ENCODE results near the gene LSM14A.
"Not testable (repeated sequence)": the region's sequence is repeated elsewhere in the genome, so short reads cannot be mapped to it uniquely, and the experiment has no call there.

LSM14A gene

DNA sequence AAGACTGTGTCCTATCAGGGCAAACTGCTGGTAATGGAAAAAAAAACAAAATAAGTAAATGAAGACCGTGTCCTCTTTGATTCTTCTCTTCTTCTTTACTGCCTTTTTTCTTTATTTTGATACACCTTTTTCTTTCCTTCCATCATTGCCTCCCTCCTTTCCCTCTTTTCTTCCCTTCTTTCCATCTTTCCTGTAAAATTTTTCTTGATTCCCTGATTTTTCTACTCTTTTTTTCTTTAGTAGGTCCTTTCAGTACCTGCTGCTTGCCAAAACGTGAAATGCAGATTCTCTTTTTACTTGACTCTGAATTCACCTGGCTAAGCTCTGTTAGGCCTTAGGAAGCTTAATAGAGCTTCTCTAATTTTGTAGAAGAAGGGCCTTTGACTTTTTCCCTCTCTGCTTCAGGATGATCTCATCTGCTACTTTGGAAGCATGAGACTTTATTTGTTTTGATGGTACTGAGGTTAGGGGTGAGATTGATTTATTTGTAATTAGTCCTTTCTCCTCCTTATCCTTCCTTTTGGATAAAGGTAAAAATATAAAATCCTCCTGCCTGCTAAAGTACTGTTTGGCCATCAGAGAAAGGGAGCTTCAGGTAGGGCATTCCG lies 19.2 kb downstream of the LSM14A start:
- Histone ChIP-seq H3K27ac (ENCODE audit: low read length) (no peak overlapping the region), H3K9ac (ENCODE audit: low read length in 2 of 2) (no peak overlapping the region), H3K4me1 (ENCODE audit: control insufficient read depth, insufficient read depth, low read length) (no peaks in the 10 kb centered on the region), H3K9me3 (ENCODE audit: control insufficient read depth in 2 of 2, low read length in 2 of 2) (no peaks in the 10 kb centered on the region), H3K27me3 (ENCODE audit: control insufficient read depth in 1 of 2, insufficient read depth in 2 of 2, low read length in 2 of 2) (no peaks in the 10 kb centered on the region), H3K36me3 (ENCODE audit: control insufficient read depth in 2 of 2, insufficient read depth in 2 of 2, low read length in 2 of 2) (peaks cover 8 to 11% of the 10 kb centered on the region in 2 donors), H3K4me3 (ENCODE audit: low read length in 2 of 2) (no peak overlapping the region)

GRCh38 chr19:34193439-34193838 lies 21.1 kb downstream of the LSM14A start:
- Histone ChIP-seq H3K4me1 (ENCODE audit: control insufficient read depth, insufficient read depth, low read length) (no peaks in the 10 kb centered on the region), H3K9me3 (ENCODE audit: control insufficient read depth in 2 of 2, low read length in 2 of 2) (no peaks in the 10 kb centered on the region), H3K27ac (ENCODE audit: low read length) (no peak overlapping the region), H3K27me3 (ENCODE audit: control insufficient read depth in 1 of 2, insufficient read depth in 2 of 2, low read length in 2 of 2) (no peaks in the 10 kb centered on the region), H3K36me3 (ENCODE audit: control insufficient read depth in 2 of 2, insufficient read depth in 2 of 2, low read length in 2 of 2) (peaks cover 11 to 17% of the 10 kb centered on the region in 2 donors), H3K9ac (ENCODE audit: low read length in 2 of 2) (no peak overlapping the region), H3K4me3 (ENCODE audit: low read length in 2 of 2) (no peak overlapping the region)

GRCh38 chr19:34193876-34194275 lies 21.6 kb downstream of the LSM14A start:
- no peak overlapping the region for H3K27ac ChIP-seq (ENCODE audit: low read length)
- H3K9me3 ChIP-seq (ENCODE audit: control insufficient read depth in 2 of 2, low read length in 2 of 2), result no peaks in the 10 kb centered on the region
- H3K9ac ChIP-seq (ENCODE audit: low read length in 2 of 2), result no peak overlapping the region
- no peak overlapping the region for H3K4me3 ChIP-seq (ENCODE audit: low read length in 2 of 2)
- H3K4me1 ChIP-seq (ENCODE audit: control insufficient read depth, insufficient read depth, low read length), result no peaks in the 10 kb centered on the region
- H3K36me3 ChIP-seq (ENCODE audit: control insufficient read depth in 2 of 2, insufficient read depth in 2 of 2, low read length in 2 of 2), result peaks cover 11 to 17% of the 10 kb centered on the region in 2 donors
- H3K27me3 ChIP-seq (ENCODE audit: control insufficient read depth in 1 of 2, insufficient read depth in 2 of 2, low read length in 2 of 2), result no peaks in the 10 kb centered on the region

DNA sequence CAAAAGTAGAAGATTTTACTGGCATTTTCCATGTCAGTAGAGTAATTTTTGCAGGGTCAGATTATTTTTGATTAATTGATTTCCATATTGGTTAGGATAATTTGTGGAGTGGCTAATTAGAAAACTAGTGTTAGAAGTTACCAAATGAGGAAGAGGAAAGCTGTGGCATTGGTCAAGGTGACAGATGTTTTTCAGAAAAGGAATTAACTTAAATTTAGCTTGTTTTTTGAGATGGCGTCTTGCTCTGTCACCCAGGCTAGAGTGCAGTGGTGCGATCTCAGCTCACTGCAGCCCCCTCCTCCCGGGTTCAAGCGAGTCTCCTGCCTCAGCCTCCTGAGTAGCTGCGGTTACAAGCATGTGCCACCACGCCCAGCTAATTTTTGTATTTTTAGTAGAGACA lies 28.8 kb downstream of the LSM14A start:
- H3K27me3 ChIP-seq (ENCODE audit: control insufficient read depth in 1 of 2, insufficient read depth in 2 of 2, low read length in 2 of 2), result no peaks in the 10 kb centered on the region
- H3K4me3 ChIP-seq (ENCODE audit: low read length in 2 of 2), result no peak overlapping the region
- H3K9ac ChIP-seq (ENCODE audit: low read length in 2 of 2), result no peak overlapping the region
- H3K36me3 ChIP-seq (ENCODE audit: control insufficient read depth in 2 of 2, insufficient read depth in 2 of 2, low read length in 2 of 2), result peaks cover 8 to 18% of the 10 kb centered on the region in 2 donors
- H3K27ac ChIP-seq (ENCODE audit: low read length), result no peak overlapping the region
- H3K4me1 ChIP-seq (ENCODE audit: control insufficient read depth, insufficient read depth, low read length), result no peaks in the 10 kb centered on the region
- H3K9me3 ChIP-seq (ENCODE audit: control insufficient read depth in 2 of 2, low read length in 2 of 2), result no peaks in the 10 kb centered on the region

DNA sequence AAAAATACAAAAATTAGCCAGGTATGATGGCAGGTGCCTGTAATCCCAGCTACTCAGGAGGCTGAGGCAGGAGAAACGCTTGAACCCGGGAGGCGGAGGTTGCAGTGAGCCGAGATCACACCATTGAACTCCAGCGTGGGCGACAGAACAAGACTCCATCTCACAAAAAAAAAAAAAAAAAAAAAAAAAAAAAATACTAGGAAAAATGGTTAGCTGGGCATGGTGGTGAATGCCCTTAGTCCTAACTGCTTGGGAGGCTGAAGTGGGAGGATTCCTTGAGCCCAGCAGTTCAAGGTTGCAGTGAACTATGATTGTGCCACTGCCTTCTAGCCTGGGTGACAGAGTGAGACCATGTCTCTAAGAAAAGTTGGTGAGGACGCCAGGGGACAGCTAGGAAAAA lies 33.0 kb downstream of the LSM14A start:
- not testable (repeated sequence) for H3K27me3 ChIP-seq (ENCODE audit: control insufficient read depth in 1 of 2, insufficient read depth in 2 of 2, low read length in 2 of 2); H3K9ac ChIP-seq (ENCODE audit: low read length in 2 of 2); H3K4me3 ChIP-seq (ENCODE audit: low read length in 2 of 2); H3K27ac ChIP-seq (ENCODE audit: low read length); H3K4me1 ChIP-seq (ENCODE audit: control insufficient read depth, insufficient read depth, low read length); H3K9me3 ChIP-seq (ENCODE audit: control insufficient read depth in 2 of 2, low read length in 2 of 2)
- H3K36me3 ChIP-seq (ENCODE audit: control insufficient read depth in 2 of 2, insufficient read depth in 2 of 2, low read length in 2 of 2), result peaks cover under 1 to 16% of the 10 kb centered on the region in 2 donors

GRCh38 chr19:34208291-34208884 lies 36.1 kb downstream of the LSM14A start:
- Histone ChIP-seq H3K4me1 (ENCODE audit: control insufficient read depth, insufficient read depth, low read length) (no peaks in the 10 kb centered on the region), H3K4me3 (ENCODE audit: low read length in 2 of 2) (no peak overlapping the region), H3K36me3 (ENCODE audit: control insufficient read depth in 2 of 2, insufficient read depth in 2 of 2, low read length in 2 of 2) (peaks cover 15 to 22% of the 10 kb centered on the region in 2 donors), H3K9me3 (ENCODE audit: control insufficient read depth in 2 of 2, low read length in 2 of 2) (no peaks in the 10 kb centered on the region), H3K9ac (ENCODE audit: low read length in 2 of 2) (no peak overlapping the region), H3K27me3 (ENCODE audit: control insufficient read depth in 1 of 2, insufficient read depth in 2 of 2, low read length in 2 of 2) (no peaks in the 10 kb centered on the region), H3K27ac (ENCODE audit: low read length) (no peak overlapping the region)

GRCh38 chr19:34209726-34210125 lies 37.4 kb downstream of the LSM14A start:
- Histone ChIP-seq H3K27ac (ENCODE audit: low read length) (no peak overlapping the region), H3K4me3 (ENCODE audit: low read length in 2 of 2) (no peak overlapping the region), H3K9me3 (ENCODE audit: control insufficient read depth in 2 of 2, low read length in 2 of 2) (no peaks in the 10 kb centered on the region), H3K4me1 (ENCODE audit: control insufficient read depth, insufficient read depth, low read length) (no peaks in the 10 kb centered on the region), H3K27me3 (ENCODE audit: control insufficient read depth in 1 of 2, insufficient read depth in 2 of 2, low read length in 2 of 2) (no peaks in the 10 kb centered on the region), H3K36me3 (ENCODE audit: control insufficient read depth in 2 of 2, insufficient read depth in 2 of 2, low read length in 2 of 2) (peaks cover 15 to 22% of the 10 kb centered on the region in 2 donors), H3K9ac (ENCODE audit: low read length in 2 of 2) (no peak overlapping the region)

DNA sequence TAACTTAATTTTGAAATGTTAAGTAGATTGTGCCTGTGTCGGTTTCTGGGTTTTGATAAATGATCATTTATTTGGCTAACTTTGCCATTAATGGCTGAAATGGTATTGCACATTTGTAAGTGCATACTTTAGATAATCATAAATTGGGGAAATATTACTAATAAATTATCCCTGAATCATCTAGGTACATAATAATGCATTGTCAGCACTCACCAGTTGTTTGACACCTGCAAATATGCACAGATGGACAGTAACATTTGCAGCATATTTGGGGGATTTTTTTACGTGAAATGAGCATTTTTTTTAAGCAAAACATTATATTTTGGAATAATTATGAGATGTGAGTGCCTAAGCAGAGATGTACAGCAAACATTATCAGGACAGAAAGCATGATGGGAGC lies 41.0 kb downstream of the LSM14A start:
- Histone ChIP-seq H3K27ac (ENCODE audit: low read length) (no peak overlapping the region), H3K4me1 (ENCODE audit: control insufficient read depth, insufficient read depth, low read length) (no peaks in the 10 kb centered on the region), H3K4me3 (ENCODE audit: low read length in 2 of 2) (no peak overlapping the region), H3K36me3 (ENCODE audit: control insufficient read depth in 2 of 2, insufficient read depth in 2 of 2, low read length in 2 of 2) (peaks cover 19 to 23% of the 10 kb centered on the region in 2 donors), H3K9me3 (ENCODE audit: control insufficient read depth in 2 of 2, low read length in 2 of 2) (no peaks in the 10 kb centered on the region), H3K9ac (ENCODE audit: low read length in 2 of 2) (no peak overlapping the region), H3K27me3 (ENCODE audit: control insufficient read depth in 1 of 2, insufficient read depth in 2 of 2, low read length in 2 of 2) (no peaks in the 10 kb centered on the region)

GRCh38 chr19:34214040-34214439 lies 41.7 kb downstream of the LSM14A start:
- no peak overlapping the region for H3K27ac ChIP-seq (ENCODE audit: low read length)
- H3K27me3 ChIP-seq (ENCODE audit: control insufficient read depth in 1 of 2, insufficient read depth in 2 of 2, low read length in 2 of 2), result no peaks in the 10 kb centered on the region
- no peak overlapping the region for H3K4me3 ChIP-seq (ENCODE audit: low read length in 2 of 2)
- H3K9ac ChIP-seq (ENCODE audit: low read length in 2 of 2), result no peak overlapping the region
- H3K9me3 ChIP-seq (ENCODE audit: control insufficient read depth in 2 of 2, low read length in 2 of 2), result no peaks in the 10 kb centered on the region
- H3K36me3 ChIP-seq (ENCODE audit: control insufficient read depth in 2 of 2, insufficient read depth in 2 of 2, low read length in 2 of 2), result peaks cover 19 to 24% of the 10 kb centered on the region in 2 donors
- no peaks in the 10 kb centered on the region for H3K4me1 ChIP-seq (ENCODE audit: control insufficient read depth, insufficient read depth, low read length)

- Histone ChIP-seq H3K27ac (ENCODE audit: low read length) (no peak overlapping the region), H3K4me3 (ENCODE audit: low read length in 2 of 2) (no peak overlapping the region), H3K4me1 (ENCODE audit: control insufficient read depth, insufficient read depth, low read length) (no peaks in the 10 kb centered on the region), H3K36me3 (ENCODE audit: control insufficient read depth in 2 of 2, insufficient read depth in 2 of 2, low read length in 2 of 2) (peaks cover 19 to 20% of the 10 kb centered on the region in 2 donors), H3K9ac (ENCODE audit: low read length in 2 of 2) (no peak overlapping the region), H3K27me3 (ENCODE audit: control insufficient read depth in 1 of 2, insufficient read depth in 2 of 2, low read length in 2 of 2) (no peaks in the 10 kb centered on the region), H3K9me3 (ENCODE audit: control insufficient read depth in 2 of 2, low read length in 2 of 2) (no peaks in the 10 kb centered on the region)
Measured at GRCh38 chr19:34215006-34215665, 42.8 kb downstream of the LSM14A start.

- no peaks in the 10 kb centered on the region for H3K4me1 ChIP-seq (ENCODE audit: control insufficient read depth, insufficient read depth, low read length)
- H3K27ac ChIP-seq (ENCODE audit: low read length), result no peak overlapping the region
- H3K9ac ChIP-seq (ENCODE audit: low read length in 2 of 2), result no peak overlapping the region
- peaks cover 17 to 19% of the 10 kb centered on the region in 2 donors for H3K36me3 ChIP-seq (ENCODE audit: control insufficient read depth in 2 of 2, insufficient read depth in 2 of 2, low read length in 2 of 2)
- H3K4me3 ChIP-seq (ENCODE audit: low read length in 2 of 2), result no peak overlapping the region
- H3K9me3 ChIP-seq (ENCODE audit: control insufficient read depth in 2 of 2, low read length in 2 of 2), result no peaks in the 10 kb centered on the region
- no peaks in the 10 kb centered on the region for H3K27me3 ChIP-seq (ENCODE audit: control insufficient read depth in 1 of 2, insufficient read depth in 2 of 2, low read length in 2 of 2)
Measured at GRCh38 chr19:34215666-34216038, 43.3 kb downstream of the LSM14A start.

Measured in stomach smooth muscle (tissue), 2 donors.